KMS-11 (cell line): ENCODE data around the gene MRPL38.

ENCODE experiments used
- H2AFZ ChIP-seq: fragments of 200-600 bp; sonication (generic); 2 replicates; pipeline ENCODE4 v1.6.1; 2016; ENCODE audit warnings: antibody characterized with exemption, mixed run types, low read depth
- H3K27ac ChIP-seq: fragments of 200-600 bp; sonication (generic); 2 replicates; pipeline ENCODE4 v1.6.1; 2016; ENCODE audit warnings: mild to moderate bottlenecking, mixed run types
- H3K27me3 ChIP-seq: fragments of 200-600 bp; sonication (generic); 2 replicates; pipeline ENCODE4 v1.6.1; 2017; ENCODE audit warnings: mild to moderate bottlenecking, low read depth, mixed run types, moderate library complexity; ENCODE audit not compliant: insufficient read depth
- H3K36me3 ChIP-seq: fragments of 200-600 bp; sonication (generic); 2 replicates; pipeline ENCODE4 v1.6.1; 2017; ENCODE audit warnings: mild to moderate bottlenecking, mixed run types; ENCODE audit not compliant: insufficient read depth
- H3K4me1 ChIP-seq: fragments of 200-600 bp; sonication (generic); 2 replicates; pipeline ENCODE4 v1.6.1; 2016; ENCODE audit warnings: mild to moderate bottlenecking, low read depth, mixed run types; ENCODE audit not compliant: poor library complexity, severe bottlenecking
- H3K4me2 ChIP-seq: fragments of 200-600 bp; sonication (generic); 2 replicates; pipeline ENCODE4 v1.7.0; 2016; ENCODE audit warnings: mild to moderate bottlenecking, mixed run types
- H3K4me3 ChIP-seq: fragments of 200-600 bp; sonication (generic); IDR thresholded peaks from 2 replicates; pipeline ENCODE4 v1.6.1; 2017; ENCODE audit warnings: low read depth, low read length, mixed read lengths; ENCODE audit not compliant: insufficient read depth
- H3K79me2 ChIP-seq: fragments of 200-600 bp; sonication (generic); 2 replicates; pipeline ENCODE4 v1.6.1; 2016; ENCODE audit warnings: low read depth, mixed run types; ENCODE audit not compliant: insufficient read depth
- H3K9ac ChIP-seq: fragments of 200-600 bp; sonication (generic); 2 replicates; pipeline ENCODE4 v1.6.1; 2016; ENCODE audit warnings: mild to moderate bottlenecking, mixed run types
- H4K20me1 ChIP-seq: fragments of 200-600 bp; sonication (generic); 2 replicates; pipeline ENCODE4 v1.6.1; 2016; ENCODE audit warnings: mild to moderate bottlenecking, mixed run types; ENCODE audit not compliant: insufficient read depth
- TF ChIP-seq, protein P1 (sequence below): fragments of 200-600 bp; sonication (generic); conservative IDR thresholded peaks from 2 replicates; pipeline ENCODE4 v1.6.1; 2017; ENCODE audit warnings: low read depth, mild to moderate bottlenecking, antibody characterized with exemption, low read length, moderate library complexity, mixed read lengths

The MRPL38 gene

GRCh38 chr17:75922963-75923874 lies 18.5 kb upstream of the MRPL38 start:
- Histone ChIP-seq H3K4me1 (no peaks in the 10 kb centered on the region), H3K4me3 (no peak overlapping the region), H3K4me2 (no peak overlapping the region), H3K9ac (no peak overlapping the region), H4K20me1 (no peaks in the 10 kb centered on the region), H3K36me3 (no peaks in the 10 kb centered on the region), H3K27me3 (no peaks in the 10 kb centered on the region), H2AFZ (no peak overlapping the region), H3K79me2 (no peaks in the 10 kb centered on the region), H3K27ac (no peak overlapping the region)
- TF ChIP-seq, protein P1, sequence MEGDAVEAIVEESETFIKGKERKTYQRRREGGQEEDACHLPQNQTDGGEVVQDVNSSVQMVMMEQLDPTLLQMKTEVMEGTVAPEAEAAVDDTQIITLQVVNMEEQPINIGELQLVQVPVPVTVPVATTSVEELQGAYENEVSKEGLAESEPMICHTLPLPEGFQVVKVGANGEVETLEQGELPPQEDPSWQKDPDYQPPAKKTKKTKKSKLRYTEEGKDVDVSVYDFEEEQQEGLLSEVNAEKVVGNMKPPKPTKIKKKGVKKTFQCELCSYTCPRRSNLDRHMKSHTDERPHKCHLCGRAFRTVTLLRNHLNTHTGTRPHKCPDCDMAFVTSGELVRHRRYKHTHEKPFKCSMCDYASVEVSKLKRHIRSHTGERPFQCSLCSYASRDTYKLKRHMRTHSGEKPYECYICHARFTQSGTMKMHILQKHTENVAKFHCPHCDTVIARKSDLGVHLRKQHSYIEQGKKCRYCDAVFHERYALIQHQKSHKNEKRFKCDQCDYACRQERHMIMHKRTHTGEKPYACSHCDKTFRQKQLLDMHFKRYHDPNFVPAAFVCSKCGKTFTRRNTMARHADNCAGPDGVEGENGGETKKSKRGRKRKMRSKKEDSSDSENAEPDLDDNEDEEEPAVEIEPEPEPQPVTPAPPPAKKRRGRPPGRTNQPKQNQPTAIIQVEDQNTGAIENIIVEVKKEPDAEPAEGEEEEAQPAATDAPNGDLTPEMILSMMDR = no peak

GRCh38 chr17:75922173-75922961 lies 17.7 kb upstream of the MRPL38 start:
- no peaks in the 10 kb centered on the region for H3K79me2 ChIP-seq
- no peak overlapping the region for H3K9ac ChIP-seq
- no peaks in the 10 kb centered on the region for H4K20me1 ChIP-seq
- TF ChIP-seq, protein P1 = no peak
- no peak overlapping the region for H2AFZ ChIP-seq
- no peak overlapping the region for H3K27ac ChIP-seq
- H3K27me3 ChIP-seq = no peaks in the 10 kb centered on the region
- H3K4me2 ChIP-seq = no peak overlapping the region
- no peaks in the 10 kb centered on the region for H3K4me1 ChIP-seq
- H3K4me3 ChIP-seq = no peak overlapping the region
- H3K36me3 ChIP-seq = no peaks in the 10 kb centered on the region

- Histone ChIP-seq H3K4me3 (no peak overlapping the region), H3K27me3 (no peaks in the 10 kb centered on the region), H3K27ac (no peak overlapping the region), H3K36me3 (no peaks in the 10 kb centered on the region), H3K9ac (no peak overlapping the region), H3K4me1 (no peaks in the 10 kb centered on the region), H3K79me2 (no peaks in the 10 kb centered on the region), H3K4me2 (no peak overlapping the region), H2AFZ (no peak overlapping the region), H4K20me1 (no peaks in the 10 kb centered on the region)
- TF ChIP-seq, protein P1 = no peak
Measured at GRCh38 chr17:75921596-75921995, 16.9 kb upstream of the MRPL38 start.

DNA sequence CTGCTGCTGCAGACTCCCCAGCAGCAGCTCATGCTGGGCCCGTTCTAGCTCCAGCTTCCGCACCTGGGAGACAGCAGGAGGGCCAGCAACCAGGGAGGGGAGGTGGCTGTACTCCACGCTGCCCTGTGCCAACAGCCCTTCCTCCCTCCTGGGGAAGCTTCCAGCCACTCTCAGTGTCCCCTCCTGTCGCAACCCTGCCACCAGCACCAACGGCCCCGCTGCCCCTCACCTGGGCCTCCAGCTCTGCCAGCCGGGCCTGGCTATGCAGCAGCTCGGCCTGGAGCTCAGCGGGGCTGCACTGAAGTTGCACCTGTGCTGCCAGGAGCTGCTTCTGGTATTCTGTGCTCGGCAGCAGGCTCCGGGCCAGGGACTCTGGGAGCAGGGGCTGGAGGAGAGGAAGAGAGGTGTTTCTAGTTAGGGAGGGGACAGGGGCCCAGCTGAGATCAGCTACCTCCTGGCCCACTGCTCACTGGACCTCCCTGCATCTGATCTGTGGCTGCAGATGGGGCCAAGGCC lies 15.4 kb upstream of the MRPL38 start:
- Histone ChIP-seq H3K79me2 (no peaks in the 10 kb centered on the region), H3K36me3 (no peaks in the 10 kb centered on the region), H3K4me3 (no peak overlapping the region), H3K9ac (no peak overlapping the region), H3K4me2 (no peak overlapping the region), H3K4me1 (no peaks in the 10 kb centered on the region), H3K27me3 (no peaks in the 10 kb centered on the region), H2AFZ (no peak overlapping the region), H3K27ac (no peak overlapping the region), H4K20me1 (no peaks in the 10 kb centered on the region)
- TF ChIP-seq, protein P1 = no peak
